ENCODE results near the gene TTYH1. TPM values are rescaled to one million over a fixed set of nuclear protein-coding genes. Genes with fewer than 3 reads are reported as not detected.

Gene TTYH1
- total and polyA plus RNA-seq, 2 donors (not counting 1 experiment from before 2014, with no cell fraction given): not detected

DNA sequence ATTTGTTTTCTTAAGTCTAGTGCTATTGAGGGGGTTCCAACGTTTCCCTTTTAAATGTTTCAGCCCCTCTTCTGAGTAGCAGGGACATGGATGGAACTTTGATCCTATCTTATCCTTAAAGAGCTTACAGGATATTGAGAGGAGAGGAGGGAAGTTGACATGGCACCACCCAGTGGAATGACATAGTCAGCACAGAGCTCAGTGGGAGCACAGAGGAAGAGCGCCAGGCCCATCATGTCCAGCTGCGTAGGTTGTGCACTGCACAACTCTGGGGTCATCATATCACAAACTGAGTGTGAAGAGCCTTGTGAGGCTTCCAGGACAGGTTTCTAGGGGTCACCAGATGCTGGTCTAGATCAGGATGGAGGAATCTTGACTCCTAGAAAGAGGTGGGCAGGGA, 62.4 kb downstream of the TTYH1 start:
- no peak overlapping the region for H3K4me2 ChIP-seq (ENCODE audit: extremely low read depth, insufficient read depth, low read length)
- TF ChIP-seq EZH2 (IDR thresholded peaks at IDR 0.05; ENCODE audit: low read length, missing control alignments): no peak
- TF ChIP-seq CTCF (conservative IDR thresholded peaks at IDR 0.05 in 1 of 2, IDR thresholded peaks at IDR 0.05 in 1 of 2; ENCODE audit: low read depth in 1 of 2, low read length in 2 of 2): no peak

GRCh38 chr19:54478677-54479266, 63.5 kb downstream of the TTYH1 start:
- no peak overlapping the region for H3K4me2 ChIP-seq (ENCODE audit: extremely low read depth, insufficient read depth, low read length)
- H3K4me3 ChIP-seq (replicated peaks in 1 of 4; ENCODE audit: control extremely low read depth in 1 of 4, insufficient read depth in 1 of 4, low read depth in 3 of 4, low read length in 4 of 4): no peak overlapping the region
- no peak overlapping the region for H3K9ac ChIP-seq (ENCODE audit: insufficient read depth, low read length)
- H3K79me2 ChIP-seq (ENCODE audit: control insufficient read depth, insufficient read depth, low read length): no peaks in the 10 kb centered on the region
- peaks cover under 1% of the 10 kb centered on the region for H3K4me1 ChIP-seq (ENCODE audit: control insufficient read depth, extremely low read depth, insufficient read depth, low read length)
- no peaks in the 10 kb centered on the region for H3K9me3 ChIP-seq (ENCODE audit: control insufficient read depth, insufficient read depth, low read depth, low read length)
- TF ChIP-seq CTCF (conservative IDR thresholded peaks at IDR 0.05 in 1 of 2, IDR thresholded peaks at IDR 0.05 in 1 of 2; ENCODE audit: low read depth in 1 of 2, low read length in 2 of 2): peak; percentile 60 to 74
- TF ChIP-seq EZH2 (IDR thresholded peaks at IDR 0.05; ENCODE audit: low read length, missing control alignments): no peak
- no peak overlapping the region for H3K27ac ChIP-seq (ENCODE audit: insufficient read depth, low read length)
- no peaks in the 10 kb centered on the region for H3K27me3 ChIP-seq (ENCODE audit: control insufficient read depth, insufficient read depth, low read length)
- H3K36me3 ChIP-seq (ENCODE audit: control insufficient read depth, insufficient read depth, low read length): no peaks in the 10 kb centered on the region
- H4K20me1 ChIP-seq (ENCODE audit: control insufficient read depth, extremely low read depth, insufficient read depth, low read length): no peaks in the 10 kb centered on the region
- peak; percentile 36 to 54 for DNase-seq (ENCODE audit: low read depth in 2 of 2)
- H2AFZ ChIP-seq (ENCODE audit: low read length): no peak overlapping the region

More for the DNA sequence above, 62.4 kb downstream of the TTYH1 start:
- Histone ChIP-seq H3K4me3 (replicated peaks in 1 of 4; ENCODE audit: control extremely low read depth in 1 of 4, insufficient read depth in 1 of 4, low read depth in 3 of 4, low read length in 4 of 4) (no peak overlapping the region), H3K9me3 (ENCODE audit: control insufficient read depth, insufficient read depth, low read depth, low read length) (no peaks in the 10 kb centered on the region), H3K27me3 (ENCODE audit: control insufficient read depth, insufficient read depth, low read length) (no peaks in the 10 kb centered on the region), H3K9ac (ENCODE audit: insufficient read depth, low read length) (no peak overlapping the region), H3K36me3 (ENCODE audit: control insufficient read depth, insufficient read depth, low read length) (no peaks in the 10 kb centered on the region), H3K79me2 (ENCODE audit: control insufficient read depth, insufficient read depth, low read length) (no peaks in the 10 kb centered on the region), H3K4me1 (ENCODE audit: control insufficient read depth, extremely low read depth, insufficient read depth, low read length) (peaks cover 5% of the 10 kb centered on the region), H4K20me1 (ENCODE audit: control insufficient read depth, extremely low read depth, insufficient read depth, low read length) (no peaks in the 10 kb centered on the region), H2AFZ (ENCODE audit: low read length) (no peak overlapping the region), H3K27ac (ENCODE audit: insufficient read depth, low read length) (no peak overlapping the region)
- DNase-seq (ENCODE audit: low read depth in 2 of 2): no peak

DNA sequence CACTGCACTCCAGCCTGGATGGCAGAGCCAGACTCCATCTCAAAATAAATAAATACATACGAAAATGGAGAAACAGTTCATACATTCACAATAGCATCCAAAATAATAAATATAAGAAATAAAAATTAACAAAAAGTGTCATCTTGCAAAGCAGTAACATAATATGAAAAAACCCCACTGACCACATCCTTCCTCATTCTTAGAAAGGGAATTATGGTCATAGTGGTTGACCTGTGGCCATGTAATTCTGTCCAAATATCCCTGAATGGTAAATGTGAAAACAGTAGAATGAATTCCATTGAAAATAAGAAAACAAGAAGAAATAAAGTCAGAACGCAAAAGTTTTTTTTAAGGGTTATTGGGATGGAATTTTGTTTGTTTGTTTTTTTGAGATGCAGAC, 64.8 kb downstream of the TTYH1 start:
- Histone ChIP-seq H3K9me3 (ENCODE audit: control insufficient read depth, insufficient read depth, low read depth, low read length) (no peaks in the 10 kb centered on the region), H3K4me1 (ENCODE audit: control insufficient read depth, extremely low read depth, insufficient read depth, low read length) (no peaks in the 10 kb centered on the region), H3K4me2 (ENCODE audit: extremely low read depth, insufficient read depth, low read length) (no peak overlapping the region), H3K27ac (ENCODE audit: insufficient read depth, low read length) (no peak overlapping the region), H3K9ac (ENCODE audit: insufficient read depth, low read length) (no peak overlapping the region), H3K79me2 (ENCODE audit: control insufficient read depth, insufficient read depth, low read length) (no peaks in the 10 kb centered on the region), H2AFZ (ENCODE audit: low read length) (no peak overlapping the region), H3K4me3 (replicated peaks in 1 of 4; ENCODE audit: control extremely low read depth in 1 of 4, insufficient read depth in 1 of 4, low read depth in 3 of 4, low read length in 4 of 4) (no peak overlapping the region), H3K36me3 (ENCODE audit: control insufficient read depth, insufficient read depth, low read length) (no peaks in the 10 kb centered on the region), H4K20me1 (ENCODE audit: control insufficient read depth, extremely low read depth, insufficient read depth, low read length) (no peaks in the 10 kb centered on the region), H3K27me3 (ENCODE audit: control insufficient read depth, insufficient read depth, low read length) (no peaks in the 10 kb centered on the region)
- DNase-seq (ENCODE audit: low read depth in 2 of 2): no peak
- TF ChIP-seq CTCF (conservative IDR thresholded peaks at IDR 0.05 in 1 of 2, IDR thresholded peaks at IDR 0.05 in 1 of 2; ENCODE audit: low read depth in 1 of 2, low read length in 2 of 2): no peak
- TF ChIP-seq EZH2 (IDR thresholded peaks at IDR 0.05; ENCODE audit: low read length, missing control alignments): no peak

Measured in fibroblast of lung (primary cell).